MM.1S (cell line): ENCODE measurements around the gene EIF4A3.

Experiments
- CTCF ChIP-seq: fragments of 300-600 bp; sonication (generic); IDR thresholded peaks from 2 replicates; pipeline ENCODE4 v1.5.1; 2016; ENCODE audit warnings: antibody characterized with exemption, low read length, mixed read lengths
- EZH2 ChIP-seq: fragments of 300-600 bp; sonication (generic); optimal IDR thresholded peaks from 2 replicates; pipeline ENCODE3; 2017; ENCODE audit warnings: low read depth, mild to moderate bottlenecking, antibody characterized with exemption, low read length, mixed read lengths

GRCh38 chr17:80130992-80131391, 15.9 kb downstream of the EIF4A3 start:
- TF ChIP-seq CTCF (no peak), EZH2 (no peak)
